GM06990 (cell line): ENCODE results near the gene ZFR2.

Source experiments
- DNase-seq: peaks from one replicate; pipeline ENCODE4 v3.0.0-alpha.2; 2011; ENCODE audit not compliant: insufficient read length; ENCODE audit errors: extremely low read depth
- H3K27me3 ChIP-seq: replicated peaks from 2 replicates; pipeline ENCODE4 v1.6.0; 2011; ENCODE audit warnings: low read length; ENCODE audit not compliant: control insufficient read depth, insufficient read depth
- H3K36me3 ChIP-seq: 2 replicates; pipeline ENCODE4 v1.5.1; 2011; ENCODE audit warnings: low read length; ENCODE audit not compliant: control insufficient read depth, insufficient read depth
- H3K4me3 ChIP-seq: replicated peaks from 2 replicates; pipeline ENCODE4 v1.5.1; 2011; ENCODE audit warnings: low read depth, mild to moderate bottlenecking, control low read depth, low read length
- TF ChIP-seq, protein P1 (sequence below): IDR thresholded peaks from 2 replicates; pipeline ENCODE4 v1.5.1; 2011; ENCODE audit warnings: low read length, control low read depth, mild to moderate bottlenecking, inconsistent platforms; ENCODE audit not compliant: insufficient read depth, poor library complexity, severe bottlenecking

Gene ZFR2

DNA sequence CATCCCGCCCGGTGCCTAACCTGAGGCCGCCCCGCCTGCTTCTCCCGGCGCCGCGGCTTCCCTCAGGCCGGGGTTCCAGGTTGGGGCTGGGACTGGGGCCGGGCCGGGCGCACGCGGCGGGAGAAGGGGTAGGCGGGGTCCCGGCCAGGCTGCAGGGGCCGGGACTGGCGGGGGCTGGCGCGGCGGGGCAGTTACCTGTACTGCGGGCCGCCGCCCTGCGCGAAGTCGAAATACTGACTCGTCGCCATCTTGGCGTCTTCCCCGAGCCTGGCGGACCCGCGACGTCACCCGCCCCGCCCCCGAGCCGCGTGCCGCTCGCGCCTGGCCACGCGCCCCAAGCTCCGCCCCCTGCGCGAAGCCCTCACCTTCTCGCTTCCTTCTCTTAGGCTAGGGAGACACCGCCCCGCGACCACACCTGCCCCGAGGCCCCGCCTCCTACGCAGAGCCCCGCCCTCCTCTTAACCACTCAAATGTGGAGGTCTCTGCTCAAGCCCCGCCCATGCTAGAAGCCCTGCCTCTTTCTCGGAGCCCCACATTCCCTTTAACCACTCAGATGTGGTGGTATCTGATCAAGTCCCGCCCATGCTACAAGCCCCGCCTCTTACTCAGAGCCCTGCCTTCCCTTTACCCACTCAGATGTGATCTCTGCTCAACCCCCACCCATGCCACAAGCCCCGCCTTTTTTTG lies at the start of gene ZFR2:
Gene ZFR2 (minus strand): TSS at position 269 of the 687 bp plus-strand sequence. CDS start 21 bp downstream, at position 248.
- H3K36me3 ChIP-seq = no peaks in the 10 kb centered on the region
- no peak within 1 kb of the TSS for H3K4me3 ChIP-seq
- peaks cover 1% of the 10 kb centered on the region; the same call in 1 of the 2 replicates for H3K27me3 ChIP-seq
- no peak for DNase-seq
- TF ChIP-seq, protein P1, sequence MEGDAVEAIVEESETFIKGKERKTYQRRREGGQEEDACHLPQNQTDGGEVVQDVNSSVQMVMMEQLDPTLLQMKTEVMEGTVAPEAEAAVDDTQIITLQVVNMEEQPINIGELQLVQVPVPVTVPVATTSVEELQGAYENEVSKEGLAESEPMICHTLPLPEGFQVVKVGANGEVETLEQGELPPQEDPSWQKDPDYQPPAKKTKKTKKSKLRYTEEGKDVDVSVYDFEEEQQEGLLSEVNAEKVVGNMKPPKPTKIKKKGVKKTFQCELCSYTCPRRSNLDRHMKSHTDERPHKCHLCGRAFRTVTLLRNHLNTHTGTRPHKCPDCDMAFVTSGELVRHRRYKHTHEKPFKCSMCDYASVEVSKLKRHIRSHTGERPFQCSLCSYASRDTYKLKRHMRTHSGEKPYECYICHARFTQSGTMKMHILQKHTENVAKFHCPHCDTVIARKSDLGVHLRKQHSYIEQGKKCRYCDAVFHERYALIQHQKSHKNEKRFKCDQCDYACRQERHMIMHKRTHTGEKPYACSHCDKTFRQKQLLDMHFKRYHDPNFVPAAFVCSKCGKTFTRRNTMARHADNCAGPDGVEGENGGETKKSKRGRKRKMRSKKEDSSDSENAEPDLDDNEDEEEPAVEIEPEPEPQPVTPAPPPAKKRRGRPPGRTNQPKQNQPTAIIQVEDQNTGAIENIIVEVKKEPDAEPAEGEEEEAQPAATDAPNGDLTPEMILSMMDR = no peak

DNA sequence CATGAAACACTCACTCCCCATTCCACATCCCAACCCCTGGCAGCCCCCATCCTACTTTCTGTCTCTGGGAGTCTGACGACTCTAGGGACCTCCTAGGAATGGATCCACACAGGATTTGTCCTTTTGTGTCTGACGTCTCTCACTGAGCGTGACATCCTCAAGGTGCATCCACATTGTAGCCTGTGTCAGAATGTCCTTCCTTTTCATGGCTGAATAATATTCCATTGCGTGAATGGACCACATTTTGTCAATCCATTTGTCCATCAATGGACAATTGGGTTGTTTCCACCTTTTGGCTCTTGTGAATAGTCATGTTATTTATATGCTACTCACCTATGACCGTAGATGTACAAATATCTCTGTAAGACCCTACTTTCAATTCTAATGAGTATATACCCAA lies 47.2 kb upstream of the ZFR2 start:
- TF ChIP-seq, protein P1 = no peak
- no peaks in the 10 kb centered on the region; the same call in 1 of the 2 replicates for H3K27me3 ChIP-seq
- DNase-seq = no peak
- no peak overlapping the region for H3K4me3 ChIP-seq
- H3K36me3 ChIP-seq = no peaks in the 10 kb centered on the region

DNA sequence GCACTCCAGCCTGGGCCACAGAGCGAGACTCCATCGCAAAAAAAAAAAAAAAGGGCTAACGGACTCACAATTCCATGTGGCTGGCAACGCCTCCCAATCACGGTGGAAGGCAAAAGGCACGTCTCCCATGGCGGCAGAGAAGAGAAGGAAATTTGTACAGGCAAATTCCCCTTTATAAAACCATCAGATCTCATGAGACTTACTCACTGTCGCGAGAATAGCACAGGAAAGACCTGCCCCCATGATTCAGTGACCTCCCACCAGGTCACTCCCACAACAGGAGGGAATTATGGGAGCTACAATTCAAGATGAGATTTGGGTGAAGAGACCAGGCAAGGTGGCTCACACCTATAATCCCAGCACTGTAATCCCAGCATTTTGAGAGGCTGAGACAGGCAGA lies 45.4 kb upstream of the ZFR2 start:
- no peaks in the 10 kb centered on the region for H3K36me3 ChIP-seq
- TF ChIP-seq, protein P1 = no peak
- no peak overlapping the region for H3K4me3 ChIP-seq
- no peak for DNase-seq
- no peaks in the 10 kb centered on the region; the same call in 1 of the 2 replicates for H3K27me3 ChIP-seq

DNA sequence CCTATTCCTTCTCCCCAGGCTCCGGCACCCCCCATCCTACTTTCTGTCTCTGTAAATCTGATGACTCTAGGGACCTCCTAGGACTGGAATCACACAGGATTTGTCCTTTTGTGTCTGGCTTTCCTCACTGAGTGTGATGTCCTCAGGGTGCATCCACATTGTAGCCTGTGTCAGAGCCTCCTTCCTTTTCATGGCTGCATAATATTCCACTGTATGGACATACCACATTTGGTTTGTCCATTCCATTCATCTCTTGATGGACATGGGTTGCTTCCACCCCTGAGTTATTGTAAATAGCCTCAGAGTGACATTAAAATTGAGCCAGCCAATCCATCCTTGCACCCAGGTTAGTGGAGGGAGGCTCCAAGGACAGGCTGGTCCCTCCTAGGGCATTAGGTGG lies 41.3 kb upstream of the ZFR2 start:
- TF ChIP-seq, protein P1 = no peak
- no peaks in the 10 kb centered on the region for H3K27me3 ChIP-seq
- no peak overlapping the region for H3K4me3 ChIP-seq
- DNase-seq = no peak
- no peaks in the 10 kb centered on the region for H3K36me3 ChIP-seq

DNA sequence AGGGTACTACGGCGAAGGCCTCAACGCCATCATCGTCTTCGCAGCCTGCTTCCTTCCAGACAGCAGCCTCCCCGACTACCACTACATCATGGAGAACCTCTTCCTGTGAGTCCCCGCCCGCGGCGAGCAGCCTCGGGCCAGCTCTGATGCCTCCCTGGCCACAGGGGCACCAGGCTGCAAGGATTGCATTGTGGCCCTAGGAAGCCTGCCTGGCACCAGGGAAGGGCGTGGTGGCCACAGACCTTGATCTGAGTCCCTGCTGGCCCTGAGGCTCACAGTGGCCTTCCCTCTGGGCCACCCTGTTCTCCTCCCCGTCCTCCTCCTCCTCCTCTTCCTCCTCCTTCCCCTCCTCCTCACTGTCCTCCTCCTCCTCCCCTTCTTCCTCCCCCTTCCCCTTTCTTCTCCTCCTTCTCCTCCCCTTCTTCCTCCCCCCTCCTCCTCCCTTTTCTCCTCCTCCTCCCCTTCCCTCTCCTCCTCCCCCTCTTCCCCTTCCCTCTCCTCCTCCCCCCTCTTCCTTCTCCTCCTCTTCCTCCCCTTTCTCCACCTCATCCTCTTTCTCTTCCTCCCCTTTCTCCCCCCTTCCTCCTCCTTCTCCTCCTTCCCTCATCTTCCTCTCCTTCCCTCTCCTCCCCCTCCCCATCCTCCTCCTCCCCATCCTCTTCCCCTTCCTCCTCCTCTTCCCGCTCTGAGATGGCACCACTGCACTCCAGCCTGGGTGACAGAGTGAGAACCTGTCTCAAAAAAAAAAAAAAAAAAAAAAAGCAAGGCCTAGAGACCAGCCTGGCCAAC lies 39.6 kb upstream of the ZFR2 start:
- no peak for DNase-seq
- Histone ChIP-seq H3K4me3 (no peak overlapping the region), H3K36me3 (no peaks in the 10 kb centered on the region), H3K27me3 (no peaks in the 10 kb centered on the region)
- TF ChIP-seq, protein P1 = no peak
